Naive B cell (primary cell): ENCODE measurements around the gene NEURL3. TPM values are rescaled to one million over a fixed set of nuclear protein-coding genes. Genes with fewer than 3 reads are reported as not detected.

Source experiments
- ATAC-seq, 2 donors: fragments of 150-1000 bp; cut with Tn5 transposase; 2 replicates each; pipeline ENCODE4 v1.10.0; 2021; ENCODE audit warnings: low read depth in 2 of 2, mild to moderate bottlenecking in 2 of 2, moderate library complexity in 2 of 2
- DNase-seq: peaks from one replicate; pipeline ENCODE4 v3.0.0; 2022
- H3K27ac Mint-ChIP-seq, 6 donors: one replicate each; pipeline ENCODE4 v1.8.0; 2020 to 2022; ENCODE audit warnings: mild to moderate bottlenecking in 6 of 6, mixed read lengths in 6 of 6, moderate library complexity in 5 of 6, inconsistent platforms in 2 of 6
- H3K27me3 Mint-ChIP-seq, 3 donors: one replicate each; pipeline ENCODE4 v1.8.0; 2021 to 2022; ENCODE audit warnings: mixed read lengths in 3 of 3, mild to moderate bottlenecking in 1 of 3
- H3K36me3 Mint-ChIP-seq, 2 donors: one replicate each; pipeline ENCODE4 v1.8.0; 2020 to 2022; ENCODE audit warnings: mixed read lengths in 2 of 2, inconsistent platforms in 1 of 2, mild to moderate bottlenecking in 1 of 2
- H3K4me1 Mint-ChIP-seq, 3 donors: one replicate each; pipeline ENCODE4 v1.8.0; 2020 to 2022; ENCODE audit warnings: mixed read lengths in 3 of 3, inconsistent platforms in 1 of 3, mild to moderate bottlenecking in 1 of 3, moderate library complexity in 1 of 3
- H3K4me3 Mint-ChIP-seq, 8 donors: one replicate each; pipeline ENCODE4 v1.8.0; 2020 to 2022; ENCODE audit warnings: mild to moderate bottlenecking in 8 of 8, mixed read lengths in 8 of 8, moderate library complexity in 8 of 8, inconsistent platforms in 2 of 8
- H3K9me3 Mint-ChIP-seq, 7 donors: one replicate each; pipeline ENCODE4 v1.8.0; 2020 to 2022; ENCODE audit warnings: mixed read lengths in 7 of 7, mild to moderate bottlenecking in 5 of 7, inconsistent platforms in 2 of 7, moderate library complexity in 1 of 7
- polyA plus RNA-seq, 6 donors: library from polyadenylated mRNA; unstranded; fragments of 300-500 nt; fragmentation: Illumina TruSeq; gene quantifications; one replicate each; pipeline ENCODE4 v1.2.3, GENCODE V29; 2021; ENCODE audit warnings: low read depth in 6 of 6

The NEURL3 gene
- polyA plus RNA-seq, 6 donors from 2014 or later, result 0.28 TPM; not detected in 5

- H3K27ac Mint-ChIP-seq, result no peak overlapping the region
- no peak overlapping the region for H3K4me3 Mint-ChIP-seq
Measured at GRCh38 chr2:96491860-96492497, 13.2 kb downstream of the NEURL3 start.

GRCh38 chr2:96489663-96490062 lies 15.5 kb downstream of the NEURL3 start:
- peaks cover 0 to 9% (median 8%) of the 10 kb centered on the region in 7 donors for H3K9me3 Mint-ChIP-seq
- peaks cover 12 to 24% (median 23%) of the 10 kb centered on the region in 3 donors for H3K4me1 Mint-ChIP-seq
- ATAC-seq (no peak), DNase-seq (no peak)
- peak overlapping the region in 1 of 6 donors; percentile 28 for H3K27ac Mint-ChIP-seq
- peaks cover 0 to 2% of the 10 kb centered on the region in 2 donors for H3K36me3 Mint-ChIP-seq
- no peak overlapping the region for H3K4me3 Mint-ChIP-seq
- no peaks in the 10 kb centered on the region for H3K27me3 Mint-ChIP-seq

More at GRCh38 chr2:96491860-96492497, 13.2 kb downstream of the NEURL3 start:
- peaks cover 0 to 7% (median 0%) of the 10 kb centered on the region in 3 donors for H3K27me3 Mint-ChIP-seq
- ATAC-seq, result no peak
- peaks cover 0 to 8% of the 10 kb centered on the region in 2 donors for H3K36me3 Mint-ChIP-seq
- no peak for DNase-seq
- H3K9me3 Mint-ChIP-seq, result peaks cover 5 to 24% (median 18%) of the 10 kb centered on the region in 7 donors
- peaks cover 0 to 3% (median 3%) of the 10 kb centered on the region in 3 donors for H3K4me1 Mint-ChIP-seq

- H3K36me3 Mint-ChIP-seq, result no peaks in the 10 kb centered on the region
- DNase-seq (no peak), ATAC-seq (no peak)
- H3K9me3 Mint-ChIP-seq, result peaks cover 0 to 6% (median 4%) of the 10 kb centered on the region in 7 donors
- H3K4me3 Mint-ChIP-seq, result no peak overlapping the region
- peaks cover 12 to 26% (median 24%) of the 10 kb centered on the region in 3 donors for H3K4me1 Mint-ChIP-seq
- no peaks in the 10 kb centered on the region for H3K27me3 Mint-ChIP-seq
- peak overlapping the region in 1 of 6 donors; percentile 2 for H3K27ac Mint-ChIP-seq
Measured at GRCh38 chr2:96489261-96489660, 15.9 kb downstream of the NEURL3 start.

GRCh38 chr2:96486696-96487095 lies 18.5 kb downstream of the NEURL3 start:
- ATAC-seq (no peak), DNase-seq (no peak)
- no peaks in the 10 kb centered on the region for H3K9me3 Mint-ChIP-seq
- peaks cover 0 to 8% (median 0%) of the 10 kb centered on the region in 3 donors for H3K27me3 Mint-ChIP-seq
- peak overlapping the region; percentile 92 to 98 (median 96) for H3K27ac Mint-ChIP-seq
- no peaks in the 10 kb centered on the region for H3K36me3 Mint-ChIP-seq
- peak overlapping the region; percentile 87 to 97 (median 94) for H3K4me3 Mint-ChIP-seq
- H3K4me1 Mint-ChIP-seq, result peaks cover 12 to 26% (median 24%) of the 10 kb centered on the region in 3 donors

- Mint-ChIP-seq H3K9me3 (no peaks in the 10 kb centered on the region), H3K36me3 (no peaks in the 10 kb centered on the region), H3K4me3 (peak overlapping the region; percentile 87 to 97 (median 94)), H3K4me1 (peaks cover 12 to 26% (median 24%) of the 10 kb centered on the region in 3 donors), H3K27me3 (peaks cover 0 to 12% (median 0%) of the 10 kb centered on the region in 3 donors), H3K27ac (peak overlapping the region; percentile 92 to 98 (median 96))
- ATAC-seq (peak; percentile 94 to 96), DNase-seq (peak; percentile 68)
Measured at GRCh38 chr2:96485751-96486651, 19.2 kb downstream of the NEURL3 start.

GRCh38 chr2:96485350-96485749 lies 19.8 kb downstream of the NEURL3 start:
- no peaks in the 10 kb centered on the region for H3K36me3 Mint-ChIP-seq
- peak overlapping the region in 5 of 6 donors; percentile 92 to 96 (median 95) for H3K27ac Mint-ChIP-seq
- ATAC-seq (no peak), DNase-seq (no peak)
- H3K4me3 Mint-ChIP-seq, result peak overlapping the region; percentile 62 to 97 (median 94)
- peaks cover 12 to 26% (median 24%) of the 10 kb centered on the region in 3 donors for H3K4me1 Mint-ChIP-seq
- peaks cover 0 to 12% (median 0%) of the 10 kb centered on the region in 3 donors for H3K27me3 Mint-ChIP-seq
- peaks cover 0 to 1% (median 0%) of the 10 kb centered on the region in 7 donors for H3K9me3 Mint-ChIP-seq

GRCh38 chr2:96484091-96484490 lies 21.1 kb downstream of the NEURL3 start:
- peaks cover 0 to 1% (median 0%) of the 10 kb centered on the region in 7 donors for H3K9me3 Mint-ChIP-seq
- ATAC-seq (no peak), DNase-seq (no peak)
- no peaks in the 10 kb centered on the region for H3K36me3 Mint-ChIP-seq
- no peak overlapping the region for H3K4me3 Mint-ChIP-seq
- peak overlapping the region in 2 of 6 donors; percentile 93 to 95 for H3K27ac Mint-ChIP-seq
- H3K27me3 Mint-ChIP-seq, result peaks cover 0 to 15% (median 3%) of the 10 kb centered on the region in 3 donors
- H3K4me1 Mint-ChIP-seq, result peaks cover 12 to 26% (median 24%) of the 10 kb centered on the region in 3 donors

GRCh38 chr2:96477458-96477857 lies 27.7 kb downstream of the NEURL3 start:
- H3K27me3 Mint-ChIP-seq, result peaks cover 0 to 16% (median 7%) of the 10 kb centered on the region in 3 donors
- H3K9me3 Mint-ChIP-seq, result peaks cover 0 to 5% (median 0%) of the 10 kb centered on the region in 7 donors
- no peaks in the 10 kb centered on the region for H3K36me3 Mint-ChIP-seq
- peaks cover 5 to 12% (median 10%) of the 10 kb centered on the region in 3 donors for H3K4me1 Mint-ChIP-seq
- no peak for DNase-seq
- no peak for ATAC-seq
- H3K4me3 Mint-ChIP-seq, result no peak overlapping the region
- H3K27ac Mint-ChIP-seq, result no peak overlapping the region

GRCh38 chr2:96471772-96472171 lies 33.4 kb downstream of the NEURL3 start:
- Mint-ChIP-seq H3K27ac (no peak overlapping the region), H3K9me3 (peaks cover 0 to 5% (median 0%) of the 10 kb centered on the region in 7 donors), H3K4me3 (no peak overlapping the region), H3K4me1 (peaks cover 10 to 17% (median 12%) of the 10 kb centered on the region in 3 donors), H3K36me3 (no peaks in the 10 kb centered on the region), H3K27me3 (peaks cover 0 to 25% (median 9%) of the 10 kb centered on the region in 3 donors)
- DNase-seq (no peak), ATAC-seq (no peak)

- ATAC-seq, result peak; percentile 58 to 71
- H3K36me3 Mint-ChIP-seq, result no peaks in the 10 kb centered on the region
- DNase-seq, result peak; percentile 19
- H3K27ac Mint-ChIP-seq, result no peak overlapping the region
- H3K27me3 Mint-ChIP-seq, result peaks cover 0 to 25% (median 9%) of the 10 kb centered on the region in 3 donors
- H3K4me3 Mint-ChIP-seq, result peak overlapping the region in 3 of 8 donors; percentile 0 to 47 (median 43)
- peaks cover 10 to 17% (median 12%) of the 10 kb centered on the region in 3 donors for H3K4me1 Mint-ChIP-seq
- H3K9me3 Mint-ChIP-seq, result peaks cover 0 to 5% (median 0%) of the 10 kb centered on the region in 7 donors
Measured at GRCh38 chr2:96470636-96471035, 34.5 kb downstream of the NEURL3 start.

GRCh38 chr2:96470109-96470508 lies 35.0 kb downstream of the NEURL3 start:
- Mint-ChIP-seq H3K27ac (no peak overlapping the region), H3K9me3 (peaks cover 0 to 4% (median 0%) of the 10 kb centered on the region in 7 donors), H3K27me3 (peaks cover 0 to 25% (median 9%) of the 10 kb centered on the region in 3 donors), H3K36me3 (no peaks in the 10 kb centered on the region), H3K4me1 (peaks cover 8 to 14% (median 10%) of the 10 kb centered on the region in 3 donors), H3K4me3 (peak overlapping the region in 1 of 8 donors; percentile 0)
- ATAC-seq (no peak), DNase-seq (no peak)

GRCh38 chr2:96468904-96469303 lies 36.3 kb downstream of the NEURL3 start:
- no peak overlapping the region for H3K27ac Mint-ChIP-seq
- DNase-seq (no peak), ATAC-seq (no peak)
- H3K4me1 Mint-ChIP-seq, result peaks cover 2 to 5% (median 5%) of the 10 kb centered on the region in 3 donors
- no peaks in the 10 kb centered on the region for H3K9me3 Mint-ChIP-seq
- no peak overlapping the region for H3K4me3 Mint-ChIP-seq
- H3K27me3 Mint-ChIP-seq, result peaks cover 0 to 25% (median 15%) of the 10 kb centered on the region in 3 donors
- H3K36me3 Mint-ChIP-seq, result no peaks in the 10 kb centered on the region

GRCh38 chr2:96464651-96465050 lies 40.5 kb downstream of the NEURL3 start:
- no peaks in the 10 kb centered on the region for H3K36me3 Mint-ChIP-seq

More at GRCh38 chr2:96464651-96465050, 40.5 kb downstream of the NEURL3 start:
- Mint-ChIP-seq H3K4me3 (no peak overlapping the region), H3K27me3 (peaks cover 0 to 13% (median 8%) of the 10 kb centered on the region in 3 donors), H3K9me3 (peaks cover 0 to 8% (median 7%) of the 10 kb centered on the region in 7 donors), H3K4me1 (no peaks in the 10 kb centered on the region), H3K27ac (no peak overlapping the region)
- ATAC-seq (no peak), DNase-seq (no peak)
